Stimulated activated CD8-positive, alpha-beta memory T cell treated with anti-CD3 and anti-CD28 coated beads, Interleukin-12 subunit alpha, Interleukin-12 subunit beta, amount 100 ng/mL, for 1 hour (primary cell): ENCODE results near the gene NARS2.
"Not testable (repeated sequence)": the region's sequence is repeated elsewhere in the genome, so short reads cannot be mapped to it uniquely, and the experiment has no call there.

Source experiments
- DNase-seq: peaks from one replicate; pipeline ENCODE4 v3.0.0-alpha.2; 2020; ENCODE audit warnings: low read depth

NARS2 gene

GRCh38 chr11:78542007-78542406 is 32.7 kb downstream of the NARS2 start:
- no peak for DNase-seq

- no peak for DNase-seq
Measured at GRCh38 chr11:78541537-78541936, 33.1 kb downstream of the NARS2 start.

GRCh38 chr11:78540256-78540655 is 34.4 kb downstream of the NARS2 start:
- no peak for DNase-seq

GRCh38 chr11:78539506-78539905 is 35.2 kb downstream of the NARS2 start:
- DNase-seq: no peak

GRCh38 chr11:78536933-78537332 is 37.7 kb downstream of the NARS2 start:
- DNase-seq: no peak

- no peak for DNase-seq
Measured at GRCh38 chr11:78535920-78536319, 38.7 kb downstream of the NARS2 start.

GRCh38 chr11:78535027-78535426 is 39.6 kb downstream of the NARS2 start:
- DNase-seq: no peak

GRCh38 chr11:78533399-78533798 is 41.3 kb downstream of the NARS2 start:
- no peak for DNase-seq

GRCh38 chr11:78532991-78533390 is 41.7 kb downstream of the NARS2 start:
- DNase-seq: no peak

GRCh38 chr11:78526497-78527146 is 48.0 kb downstream of the NARS2 start:
- no peak for DNase-seq

- DNase-seq: no peak
Measured at GRCh38 chr11:78525720-78526119, 48.9 kb downstream of the NARS2 start.

- DNase-seq: no peak
Measured at GRCh38 chr11:78520230-78520629, 54.4 kb downstream of the NARS2 start.

- no peak for DNase-seq
Measured at GRCh38 chr11:78516281-78516680, 58.4 kb downstream of the NARS2 start.

GRCh38 chr11:78514922-78515502 is 59.7 kb downstream of the NARS2 start:
- DNase-seq: no peak

- not testable (repeated sequence) for DNase-seq
Measured at GRCh38 chr11:78513085-78513484, 61.6 kb downstream of the NARS2 start.

- no peak for DNase-seq
Measured at GRCh38 chr11:78510597-78510996, 64.1 kb downstream of the NARS2 start.

GRCh38 chr11:78510025-78510596 is 64.6 kb downstream of the NARS2 start:
- no peak for DNase-seq

GRCh38 chr11:78504708-78505107 is 70.0 kb downstream of the NARS2 start:
- no peak for DNase-seq

GRCh38 chr11:78504181-78504580 is 70.5 kb downstream of the NARS2 start:
- no peak for DNase-seq

- no peak for DNase-seq
Measured at GRCh38 chr11:78499971-78500370, 74.7 kb downstream of the NARS2 start.

GRCh38 chr11:78497293-78497692 is 77.4 kb downstream of the NARS2 start:
- DNase-seq: no peak

- no peak for DNase-seq
Measured at GRCh38 chr11:78493413-78493975, 81.2 kb downstream of the NARS2 start.

GRCh38 chr11:78492973-78493372 is 81.7 kb downstream of the NARS2 start:
- DNase-seq: no peak
